Osteocyte (in vitro differentiated cells): ENCODE data around the gene MAT1A. TPM values are rescaled to one million over a fixed set of nuclear protein-coding genes. Genes with fewer than 3 reads are reported as not detected.
"Not testable (repeated sequence)": the region's sequence is repeated elsewhere in the genome, so short reads cannot be mapped to it uniquely, and the experiment has no call there.

Experiments
- DNase-seq: peaks from one replicate; pipeline ENCODE4 v3.0.0; 2021; ENCODE audit warnings: mixed read lengths; ENCODE audit not compliant: unreplicated experiment; ENCODE audit errors: extremely low spot score
- H3K27ac Mint-ChIP-seq: one replicate; pipeline ENCODE4 v1.8.0; 2021; ENCODE audit warnings: mild to moderate bottlenecking, mixed read lengths; ENCODE audit not compliant: unreplicated experiment
- H3K27me3 Mint-ChIP-seq: one replicate; pipeline ENCODE4 v1.8.0; 2021; ENCODE audit warnings: mixed read lengths; ENCODE audit not compliant: unreplicated experiment
- H3K36me3 Mint-ChIP-seq: one replicate; pipeline ENCODE4 v1.8.0; 2021; ENCODE audit warnings: mixed read lengths; ENCODE audit not compliant: unreplicated experiment
- H3K4me1 Mint-ChIP-seq: one replicate; pipeline ENCODE4 v1.8.0; 2021; ENCODE audit warnings: mixed read lengths; ENCODE audit not compliant: unreplicated experiment
- H3K4me3 Mint-ChIP-seq: one replicate; pipeline ENCODE4 v1.8.0; 2021; ENCODE audit warnings: mild to moderate bottlenecking, moderate library complexity, mixed read lengths; ENCODE audit not compliant: unreplicated experiment
- H3K9me3 Mint-ChIP-seq: one replicate; pipeline ENCODE4 v1.8.0; 2021; ENCODE audit warnings: mixed read lengths; ENCODE audit not compliant: unreplicated experiment
- total RNA-seq: library from RNA; stranded (reverse); gene quantifications from 2 replicates; pipeline ENCODE4 v1.2.1, GENCODE V29; 2021
- TF ChIP-seq, protein P1 (sequence below): fragments of 200-600 bp; sonication (generic); IDR thresholded peaks from 2 replicates; pipeline ENCODE4 v1.5.0; 2021; ENCODE audit warnings: antibody characterized with exemption, mild to moderate bottlenecking, moderate library complexity

MAT1A gene
- total RNA-seq, 1 donor from 2014 or later, result not detected

DNA sequence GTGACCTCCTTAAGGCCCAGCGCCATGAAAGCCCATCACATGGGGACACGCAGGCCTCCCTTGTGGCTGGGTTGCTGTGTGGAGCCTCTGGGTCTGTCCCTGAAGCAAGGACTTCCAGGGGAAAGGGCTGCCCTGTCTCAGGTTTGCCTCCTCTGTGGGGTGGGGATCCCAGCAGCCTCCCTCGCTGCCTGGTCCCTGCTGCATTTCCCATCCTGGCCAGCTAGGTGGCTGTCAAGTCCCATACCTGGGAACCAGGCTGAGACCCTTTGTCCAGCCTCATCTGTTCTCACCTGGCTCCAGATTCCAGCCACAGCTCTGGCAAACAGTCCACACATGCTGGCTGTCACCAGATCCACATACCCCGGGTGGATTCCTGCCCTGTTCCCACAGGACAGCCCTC is 32.7 kb downstream of the MAT1A start:
- peaks cover 21% of the 10 kb centered on the region for H3K27me3 Mint-ChIP-seq
- H3K9me3 Mint-ChIP-seq, H3K4me1 Mint-ChIP-seq, H3K4me3 Mint-ChIP-seq, H3K36me3 Mint-ChIP-seq, H3K27ac Mint-ChIP-seq: not testable (repeated sequence)
- DNase-seq, result peak; percentile 42
- TF ChIP-seq, protein P1, sequence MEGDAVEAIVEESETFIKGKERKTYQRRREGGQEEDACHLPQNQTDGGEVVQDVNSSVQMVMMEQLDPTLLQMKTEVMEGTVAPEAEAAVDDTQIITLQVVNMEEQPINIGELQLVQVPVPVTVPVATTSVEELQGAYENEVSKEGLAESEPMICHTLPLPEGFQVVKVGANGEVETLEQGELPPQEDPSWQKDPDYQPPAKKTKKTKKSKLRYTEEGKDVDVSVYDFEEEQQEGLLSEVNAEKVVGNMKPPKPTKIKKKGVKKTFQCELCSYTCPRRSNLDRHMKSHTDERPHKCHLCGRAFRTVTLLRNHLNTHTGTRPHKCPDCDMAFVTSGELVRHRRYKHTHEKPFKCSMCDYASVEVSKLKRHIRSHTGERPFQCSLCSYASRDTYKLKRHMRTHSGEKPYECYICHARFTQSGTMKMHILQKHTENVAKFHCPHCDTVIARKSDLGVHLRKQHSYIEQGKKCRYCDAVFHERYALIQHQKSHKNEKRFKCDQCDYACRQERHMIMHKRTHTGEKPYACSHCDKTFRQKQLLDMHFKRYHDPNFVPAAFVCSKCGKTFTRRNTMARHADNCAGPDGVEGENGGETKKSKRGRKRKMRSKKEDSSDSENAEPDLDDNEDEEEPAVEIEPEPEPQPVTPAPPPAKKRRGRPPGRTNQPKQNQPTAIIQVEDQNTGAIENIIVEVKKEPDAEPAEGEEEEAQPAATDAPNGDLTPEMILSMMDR, result peak; percentile 40

DNA sequence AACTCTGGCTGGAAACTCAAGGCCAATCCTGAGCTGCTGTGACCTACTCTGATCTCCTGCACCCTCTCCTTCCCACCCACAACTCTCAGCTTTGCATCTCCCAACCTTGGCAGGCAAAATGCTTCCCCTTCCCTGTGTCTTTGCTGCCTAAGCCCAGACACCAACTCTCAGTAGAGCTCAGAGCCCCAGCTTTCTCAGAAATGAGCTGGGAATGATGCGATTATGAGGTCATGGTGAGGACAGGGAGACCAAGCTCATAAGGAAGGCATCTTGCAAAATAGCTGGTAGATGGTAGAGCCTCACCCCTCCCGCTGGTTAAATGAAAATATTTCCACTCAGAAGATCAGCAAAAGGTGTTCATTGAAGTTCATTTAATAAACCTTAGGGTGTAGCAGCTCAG is 34.7 kb downstream of the MAT1A start:
- not testable (repeated sequence) for H3K4me3 Mint-ChIP-seq, H3K4me1 Mint-ChIP-seq, H3K36me3 Mint-ChIP-seq, H3K9me3 Mint-ChIP-seq, DNase-seq, H3K27ac Mint-ChIP-seq
- peaks cover 21% of the 10 kb centered on the region for H3K27me3 Mint-ChIP-seq

DNA sequence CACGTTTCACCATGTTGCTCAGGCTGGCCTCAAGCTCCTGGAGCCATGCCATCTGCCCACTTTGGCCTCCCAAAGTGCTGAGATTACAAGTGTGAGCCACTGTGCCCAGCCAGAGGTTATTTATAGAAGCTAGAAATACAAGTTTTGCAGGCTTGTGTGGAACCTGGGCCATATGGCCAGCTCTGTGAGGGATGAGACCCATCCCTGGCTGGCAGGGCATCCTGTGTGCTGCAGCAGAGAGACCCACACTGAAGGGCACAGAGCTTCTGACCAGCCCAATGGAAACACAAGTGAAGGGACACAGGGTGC is 35.5 kb downstream of the MAT1A start:
- not testable (repeated sequence) for H3K4me3 Mint-ChIP-seq, DNase-seq, H3K27ac Mint-ChIP-seq, H3K36me3 Mint-ChIP-seq, H3K4me1 Mint-ChIP-seq, H3K9me3 Mint-ChIP-seq
- H3K27me3 Mint-ChIP-seq, result peaks cover 21% of the 10 kb centered on the region

DNA sequence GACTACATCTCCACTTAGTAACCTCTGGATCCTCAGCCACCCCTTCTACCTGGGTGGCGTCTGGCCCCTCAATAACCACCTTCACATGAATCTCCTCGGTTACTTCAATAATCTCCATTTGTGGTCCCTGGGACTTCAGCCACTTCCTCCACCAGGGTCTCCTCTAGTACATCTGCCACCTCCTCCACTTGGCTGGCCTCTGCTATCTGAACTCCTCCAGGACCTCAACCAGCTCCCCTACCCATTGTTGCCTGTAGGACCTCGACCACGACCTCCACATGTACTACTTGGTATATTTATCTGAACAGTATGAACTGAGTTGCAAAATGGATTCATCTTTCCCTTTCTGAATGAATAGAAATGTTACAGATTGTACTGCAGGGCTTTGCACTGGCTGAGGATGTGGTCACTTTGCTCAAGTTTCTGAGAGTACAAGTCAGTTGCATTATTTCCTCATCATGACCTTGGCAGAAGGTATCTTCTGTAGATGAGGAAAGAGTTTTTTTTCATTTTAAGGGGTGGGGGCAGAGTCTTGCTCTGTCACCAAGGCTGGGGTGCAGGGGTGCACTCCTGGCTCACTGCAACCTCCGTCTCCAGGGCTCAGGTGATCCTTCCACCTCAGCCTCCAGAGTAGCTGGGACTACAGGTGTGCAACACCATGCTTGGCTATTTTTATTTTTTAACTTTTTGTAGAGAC is 36.0 kb downstream of the MAT1A start:
- Mint-ChIP-seq H3K36me3 (no peaks in the 10 kb centered on the region), H3K27ac (no peak overlapping the region), H3K4me1 (peaks cover 3% of the 10 kb centered on the region), H3K9me3 (no peaks in the 10 kb centered on the region), H3K27me3 (peaks cover 21% of the 10 kb centered on the region), H3K4me3 (no peak overlapping the region)
- no peak for DNase-seq
- TF ChIP-seq, protein P1, result no peak

DNA sequence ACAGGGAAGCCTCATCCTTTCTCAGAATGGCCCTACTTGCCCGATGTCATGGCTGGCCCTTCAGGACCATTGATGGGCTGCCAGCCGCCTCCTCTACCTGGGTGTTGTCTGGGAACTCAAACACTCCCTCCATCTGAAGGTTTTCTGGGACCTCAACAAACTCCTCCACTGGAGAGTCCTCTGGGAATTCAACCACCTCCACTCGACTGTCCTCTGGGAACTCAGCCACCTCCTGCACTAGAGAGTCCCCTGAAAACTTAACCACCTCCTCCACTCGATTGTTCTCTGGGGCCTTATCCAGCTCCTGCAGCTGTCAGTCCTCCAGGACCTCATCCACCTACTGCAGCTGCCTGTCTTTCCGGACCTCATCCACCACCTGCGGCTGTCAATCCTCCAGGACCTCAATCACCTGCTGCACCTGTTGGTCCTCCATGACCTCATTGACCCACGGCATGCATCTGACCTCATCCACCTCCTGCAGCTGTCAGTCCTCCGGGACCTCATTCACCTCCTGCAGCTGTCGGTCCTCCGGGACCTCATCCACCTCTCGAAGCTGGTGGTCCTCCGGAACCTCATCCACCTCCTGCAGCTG is 37.1 kb downstream of the MAT1A start:
- Mint-ChIP-seq H3K27me3 (peaks cover 15% of the 10 kb centered on the region), H3K4me3 (no peak overlapping the region), H3K9me3 (no peaks in the 10 kb centered on the region), H3K36me3 (no peaks in the 10 kb centered on the region), H3K4me1 (peaks cover 3% of the 10 kb centered on the region), H3K27ac (no peak overlapping the region)
- TF ChIP-seq, protein P1, result no peak
- no peak for DNase-seq

DNA sequence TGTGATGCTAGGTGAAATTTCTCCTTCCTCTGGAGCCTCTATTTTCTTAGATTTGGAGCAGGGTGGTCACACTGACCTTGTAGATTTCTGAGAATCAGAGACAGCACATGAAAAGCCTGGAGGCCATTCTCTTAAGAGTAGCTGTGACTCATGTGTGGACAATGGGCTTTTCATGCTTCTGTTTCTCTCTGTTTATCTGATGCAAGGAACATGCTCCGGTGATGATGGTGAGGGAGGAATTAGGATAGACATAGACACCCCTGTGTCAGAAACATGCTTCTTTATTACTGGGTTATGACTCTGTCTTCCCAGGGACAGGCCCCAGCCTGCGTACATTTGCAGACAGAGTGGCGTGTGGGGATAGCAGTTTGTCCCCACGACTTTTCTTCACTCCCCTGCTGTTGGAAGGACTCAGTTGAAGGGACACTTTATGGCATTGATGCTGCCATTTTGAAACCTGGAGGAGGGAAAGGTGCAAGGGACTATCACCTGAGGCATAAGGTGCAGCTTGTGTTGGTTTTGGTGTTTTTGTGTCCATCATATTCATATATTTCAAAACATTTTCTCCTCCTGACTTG is 37.7 kb downstream of the MAT1A start:
- DNase-seq, H3K9me3 Mint-ChIP-seq, H3K36me3 Mint-ChIP-seq, H3K4me1 Mint-ChIP-seq, H3K27ac Mint-ChIP-seq, H3K4me3 Mint-ChIP-seq: not testable (repeated sequence)
- peaks cover 15% of the 10 kb centered on the region for H3K27me3 Mint-ChIP-seq

DNA sequence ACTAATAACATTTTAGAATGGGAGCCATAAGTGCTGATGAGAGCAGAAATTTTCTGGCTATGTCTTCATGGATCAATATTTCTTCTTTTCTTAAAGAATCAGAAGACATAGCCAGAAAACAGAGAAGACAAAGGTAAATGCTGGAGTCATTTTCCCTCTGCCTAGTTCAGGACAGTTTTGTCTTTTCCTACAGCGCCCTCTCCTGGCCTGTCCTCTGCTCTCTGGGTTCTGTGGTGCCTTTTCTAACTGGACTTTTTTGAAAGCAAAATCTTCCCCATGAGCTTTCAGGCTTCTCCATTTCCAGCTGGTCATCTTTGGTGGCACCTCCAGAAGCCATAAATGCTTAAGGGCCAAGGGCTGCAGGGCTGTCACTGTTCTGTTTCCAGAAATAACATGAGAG is 39.1 kb downstream of the MAT1A start:
- not testable (repeated sequence) for H3K27me3 Mint-ChIP-seq, H3K4me1 Mint-ChIP-seq, H3K27ac Mint-ChIP-seq, DNase-seq, H3K9me3 Mint-ChIP-seq, H3K36me3 Mint-ChIP-seq, H3K4me3 Mint-ChIP-seq

DNA sequence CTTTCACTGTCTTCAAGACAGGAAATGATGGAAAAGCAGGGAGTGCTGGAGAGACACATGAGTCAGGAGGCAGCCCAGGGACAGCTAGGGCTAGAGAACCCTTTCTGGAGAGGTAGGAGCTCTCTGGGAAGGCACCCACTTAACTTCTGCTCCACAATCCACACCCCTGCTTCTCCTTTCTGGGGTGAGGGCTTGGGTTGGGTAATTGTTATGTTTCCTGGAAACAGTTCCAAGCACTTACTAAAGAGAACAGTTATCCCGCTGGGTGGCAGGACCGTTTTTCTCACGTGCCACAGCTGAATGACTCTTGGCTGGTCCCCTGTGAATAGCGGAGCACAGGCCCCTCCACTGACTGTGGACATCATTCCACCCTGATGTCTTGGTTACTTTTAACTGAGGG is 39.6 kb downstream of the MAT1A start:
- not testable (repeated sequence) for H3K36me3 Mint-ChIP-seq

DNA sequence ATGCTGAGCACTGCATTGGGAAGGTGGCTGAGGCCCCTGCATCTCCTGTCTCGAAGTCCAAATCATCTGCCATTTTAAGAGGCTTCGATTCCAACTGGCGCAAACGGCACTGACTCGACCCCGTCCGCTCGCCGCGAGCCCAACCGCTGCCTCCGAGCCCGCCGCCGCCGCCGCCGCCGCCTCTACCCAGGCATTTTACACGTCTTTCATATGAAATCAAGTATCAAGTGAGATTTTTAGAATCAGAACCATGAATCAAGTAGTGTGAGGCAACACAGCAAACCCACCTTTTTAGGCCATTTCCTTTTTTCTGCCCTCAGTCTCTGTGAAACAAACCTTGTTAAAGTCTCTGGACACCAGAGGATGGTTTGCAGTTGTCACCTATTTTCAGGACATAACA is 41.8 kb downstream of the MAT1A start:
- H3K4me1 Mint-ChIP-seq, H3K36me3 Mint-ChIP-seq, H3K4me3 Mint-ChIP-seq, DNase-seq, H3K27me3 Mint-ChIP-seq, H3K27ac Mint-ChIP-seq, H3K9me3 Mint-ChIP-seq: not testable (repeated sequence)

More for the DNA sequence above, 39.6 kb downstream of the MAT1A start:
- H3K27ac Mint-ChIP-seq, DNase-seq, H3K4me1 Mint-ChIP-seq, H3K4me3 Mint-ChIP-seq, H3K27me3 Mint-ChIP-seq, H3K9me3 Mint-ChIP-seq: not testable (repeated sequence)
